Osteoblast (primary cell): ENCODE results near the gene TRAT1. TPM values are rescaled to one million over a fixed set of nuclear protein-coding genes. Genes with fewer than 3 reads are reported as not detected.

Source experiments
- DNase-seq: peaks from one replicate; pipeline ENCODE4 v3.0.0; 2011; ENCODE audit warnings: low spot score, mixed read lengths; ENCODE audit not compliant: insufficient read length; ENCODE audit errors: missing footprints
- H2AFZ ChIP-seq: 2 replicates; pipeline ENCODE4 v1.6.0; 2011; ENCODE audit warnings: mild to moderate bottlenecking, low read length
- H3K27ac ChIP-seq: 2 replicates; pipeline ENCODE4 v1.5.1; 2011; ENCODE audit warnings: mild to moderate bottlenecking, low read depth, low read length, moderate library complexity
- H3K27me3 ChIP-seq: 2 replicates; pipeline ENCODE4 v1.6.0; 2012; ENCODE audit warnings: mild to moderate bottlenecking, control low read depth, inconsistent platforms, low read length, moderate library complexity; ENCODE audit not compliant: insufficient read depth
- H3K36me3 ChIP-seq: 2 replicates; pipeline ENCODE4 v1.5.1; 2011; ENCODE audit warnings: mild to moderate bottlenecking, low read length, control low read depth, moderate library complexity; ENCODE audit not compliant: insufficient read depth
- H3K4me1 ChIP-seq: 2 replicates; pipeline ENCODE4 v1.5.1; 2011; ENCODE audit warnings: mild to moderate bottlenecking, low read length, control low read depth, moderate library complexity; ENCODE audit not compliant: insufficient read depth
- H3K4me2 ChIP-seq: 2 replicates; pipeline ENCODE4 v1.6.0; 2011; ENCODE audit warnings: mild to moderate bottlenecking, low read length; ENCODE audit not compliant: insufficient read depth
- H3K4me3 ChIP-seq: fragments of 200-600 bp; sonication (generic); 3 replicates; pipeline ENCODE4 v1.5.1; 2012; ENCODE audit warnings: mild to moderate bottlenecking, low read length, inconsistent platforms; ENCODE audit not compliant: insufficient read depth
- H3K79me2 ChIP-seq: 2 replicates; pipeline ENCODE4 v1.6.0; 2012; ENCODE audit warnings: mild to moderate bottlenecking, low read length, control low read depth, inconsistent platforms; ENCODE audit not compliant: insufficient read depth
- H3K9me3 ChIP-seq: 2 replicates; pipeline ENCODE4 v1.5.1; 2011; ENCODE audit warnings: low read depth, low read length, control low read depth
- H4K20me1 ChIP-seq: 2 replicates; pipeline ENCODE4 v1.6.0; 2012; ENCODE audit warnings: mild to moderate bottlenecking, low read length, control low read depth; ENCODE audit not compliant: insufficient read depth
- total RNA-seq: library from RNA; depleted of rRNA; stranded (reverse); fragments of >200 nt; gene quantifications from 2 replicates; pipeline ENCODE4 v1.2.3, GENCODE V29; 2012
- TF ChIP-seq, protein P1 (sequence below): IDR thresholded peaks from 2 replicates; pipeline ENCODE4 v1.5.1; 2011; ENCODE audit warnings: mild to moderate bottlenecking, low read depth, low read length, moderate library complexity; ENCODE audit errors: extremely low read depth

The TRAT1 gene
- total RNA-seq, 1 donor = not detected

DNA sequence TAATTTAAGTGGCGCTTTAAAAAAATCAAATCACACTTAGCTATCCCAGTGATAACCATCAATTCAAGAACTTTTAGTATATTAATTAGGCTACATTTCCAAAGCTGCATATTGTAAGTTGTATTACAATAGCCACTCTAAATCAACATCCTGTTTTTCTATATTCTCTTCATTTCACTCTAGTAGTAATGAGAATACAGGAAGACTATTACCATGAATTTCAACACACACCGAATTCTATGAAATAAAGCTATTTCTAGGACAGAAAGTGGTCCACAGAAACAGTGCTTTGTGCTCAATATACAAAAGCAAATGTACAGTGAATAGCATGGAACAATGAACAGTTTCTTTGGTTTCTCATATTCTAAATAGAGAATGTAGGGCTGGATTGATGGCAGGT lies 24.6 kb downstream of the TRAT1 start:
- Histone ChIP-seq H3K27me3 (no peaks in the 10 kb centered on the region), H3K4me2 (no peak overlapping the region), H3K4me1 (no peaks in the 10 kb centered on the region), H3K36me3 (no peaks in the 10 kb centered on the region), H3K4me3 (no peak overlapping the region), H3K79me2 (no peaks in the 10 kb centered on the region), H2AFZ (no peak overlapping the region), H3K27ac (no peak overlapping the region), H4K20me1 (no peaks in the 10 kb centered on the region), H3K9me3 (no peaks in the 10 kb centered on the region)
- TF ChIP-seq, protein P1, sequence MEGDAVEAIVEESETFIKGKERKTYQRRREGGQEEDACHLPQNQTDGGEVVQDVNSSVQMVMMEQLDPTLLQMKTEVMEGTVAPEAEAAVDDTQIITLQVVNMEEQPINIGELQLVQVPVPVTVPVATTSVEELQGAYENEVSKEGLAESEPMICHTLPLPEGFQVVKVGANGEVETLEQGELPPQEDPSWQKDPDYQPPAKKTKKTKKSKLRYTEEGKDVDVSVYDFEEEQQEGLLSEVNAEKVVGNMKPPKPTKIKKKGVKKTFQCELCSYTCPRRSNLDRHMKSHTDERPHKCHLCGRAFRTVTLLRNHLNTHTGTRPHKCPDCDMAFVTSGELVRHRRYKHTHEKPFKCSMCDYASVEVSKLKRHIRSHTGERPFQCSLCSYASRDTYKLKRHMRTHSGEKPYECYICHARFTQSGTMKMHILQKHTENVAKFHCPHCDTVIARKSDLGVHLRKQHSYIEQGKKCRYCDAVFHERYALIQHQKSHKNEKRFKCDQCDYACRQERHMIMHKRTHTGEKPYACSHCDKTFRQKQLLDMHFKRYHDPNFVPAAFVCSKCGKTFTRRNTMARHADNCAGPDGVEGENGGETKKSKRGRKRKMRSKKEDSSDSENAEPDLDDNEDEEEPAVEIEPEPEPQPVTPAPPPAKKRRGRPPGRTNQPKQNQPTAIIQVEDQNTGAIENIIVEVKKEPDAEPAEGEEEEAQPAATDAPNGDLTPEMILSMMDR = no peak
- no peak for DNase-seq

GRCh38 chr3:108849075-108849474 lies 26.5 kb downstream of the TRAT1 start:
- Histone ChIP-seq H3K27me3 (no peaks in the 10 kb centered on the region), H4K20me1 (no peaks in the 10 kb centered on the region), H2AFZ (no peak overlapping the region)

DNA sequence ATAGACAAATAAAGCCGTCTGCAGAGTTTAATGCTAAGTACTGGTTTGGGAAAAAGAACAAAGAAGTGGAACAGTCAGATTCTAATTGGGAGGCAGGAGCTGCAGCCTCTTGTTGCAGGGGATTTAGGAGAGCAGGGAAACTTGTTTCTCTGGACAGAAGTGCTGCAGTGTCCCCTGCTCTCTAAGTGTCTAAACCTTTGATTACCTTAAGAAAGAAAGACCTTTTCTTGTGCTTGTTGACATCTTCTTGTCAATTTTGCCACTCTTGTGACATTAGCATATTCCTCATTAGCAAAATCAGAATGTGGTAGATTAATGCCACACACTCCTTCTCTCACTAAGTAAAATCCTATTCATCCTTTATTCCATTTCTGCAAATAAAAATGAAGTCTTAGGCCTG lies 38.8 kb downstream of the TRAT1 start:
- Histone ChIP-seq H3K27ac (no peak overlapping the region), H2AFZ (no peak overlapping the region), H3K27me3 (no peaks in the 10 kb centered on the region), H3K79me2 (no peaks in the 10 kb centered on the region), H3K36me3 (no peaks in the 10 kb centered on the region), H3K4me3 (no peak overlapping the region), H3K4me2 (no peak overlapping the region), H3K9me3 (no peaks in the 10 kb centered on the region), H3K4me1 (peaks cover 6% of the 10 kb centered on the region), H4K20me1 (no peaks in the 10 kb centered on the region)
- TF ChIP-seq, protein P1 = no peak
- no peak for DNase-seq

More at GRCh38 chr3:108849075-108849474, 26.5 kb downstream of the TRAT1 start:
- no peak for DNase-seq
- no peaks in the 10 kb centered on the region for H3K4me1 ChIP-seq
- no peak overlapping the region for H3K4me2 ChIP-seq
- H3K27ac ChIP-seq = no peak overlapping the region
- TF ChIP-seq, protein P1 = no peak
- H3K79me2 ChIP-seq = no peaks in the 10 kb centered on the region
- H3K9me3 ChIP-seq = no peaks in the 10 kb centered on the region
- no peaks in the 10 kb centered on the region for H3K36me3 ChIP-seq
- no peak overlapping the region for H3K4me3 ChIP-seq

DNA sequence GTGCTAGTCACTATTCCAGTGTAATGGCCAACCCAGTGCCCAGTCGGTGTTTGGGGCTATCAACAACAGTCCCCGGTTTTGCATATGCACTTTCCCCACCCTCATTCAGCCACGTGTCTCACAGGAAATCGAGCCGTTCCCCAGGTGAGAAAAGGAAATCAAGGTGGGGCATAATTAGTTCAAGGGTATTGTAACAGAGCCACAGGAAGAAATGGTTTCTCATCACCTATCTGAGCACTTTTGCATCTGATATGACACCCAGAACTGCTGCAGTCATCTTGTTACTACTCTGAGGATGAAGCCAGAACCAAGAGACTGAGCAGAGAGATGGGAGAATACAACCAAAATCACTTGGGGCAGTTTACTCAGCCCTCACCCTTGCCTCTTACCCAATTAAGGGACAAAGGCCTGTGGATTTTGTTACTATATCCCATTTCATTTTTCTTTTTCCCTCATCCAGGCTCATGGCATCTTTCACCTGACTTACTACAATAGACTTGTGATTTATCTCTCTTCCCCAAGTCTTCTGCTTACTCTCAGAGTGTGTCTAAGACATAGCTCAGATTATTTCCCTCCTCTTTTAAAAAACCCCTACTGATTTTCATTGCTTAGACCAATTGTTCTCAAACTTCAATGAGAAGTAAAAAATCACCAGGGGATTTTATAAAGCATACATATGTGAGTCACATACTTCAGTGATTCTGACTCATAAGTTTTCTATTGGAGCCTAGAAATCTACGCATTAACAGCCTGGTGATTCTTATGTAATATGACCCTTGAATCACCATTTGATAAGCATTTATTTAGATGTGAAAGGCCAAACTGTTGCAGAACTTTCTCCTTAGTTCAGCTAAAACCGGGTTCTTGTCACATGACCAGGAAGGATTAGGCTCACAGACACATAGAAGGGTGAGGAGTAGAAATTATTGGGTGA lies 40.5 kb downstream of the TRAT1 start:
- Histone ChIP-seq H2AFZ (no peak overlapping the region), H3K4me2 (no peak overlapping the region), H3K4me3 (no peak overlapping the region), H3K27me3 (no peaks in the 10 kb centered on the region), H3K27ac (no peak overlapping the region), H3K79me2 (no peaks in the 10 kb centered on the region), H4K20me1 (no peaks in the 10 kb centered on the region), H3K4me1 (peaks cover 6% of the 10 kb centered on the region), H3K9me3 (no peaks in the 10 kb centered on the region), H3K36me3 (no peaks in the 10 kb centered on the region)
- TF ChIP-seq, protein P1 = no peak
- no peak for DNase-seq
